ENCODE measurements around the gene SNX17.

- TF ChIP-seq CTCF (IDR thresholded peaks at IDR 0.05; ENCODE audit: low read length) = no peak
- TF ChIP-seq EZH2 (IDR thresholded peaks at IDR 0.05; ENCODE audit: borderline replicate concordance, low read length) = no peak
Observed at GRCh38 chr2:27381577-27382181, 11.3 kb downstream of the SNX17 start.
